Activated CD4-positive, alpha-beta T cell treated with anti-CD3 and anti-CD28 coated beads for 48 hours (primary cell): ENCODE measurements around the gene RPP40.
"Not testable (repeated sequence)": the region's sequence is repeated elsewhere in the genome, so short reads cannot be mapped to it uniquely, and the experiment has no call there.

Source experiments
- DNase-seq: peaks from one replicate; pipeline ENCODE4 v3.0.0-alpha.2; 2020

RPP40 gene

DNA sequence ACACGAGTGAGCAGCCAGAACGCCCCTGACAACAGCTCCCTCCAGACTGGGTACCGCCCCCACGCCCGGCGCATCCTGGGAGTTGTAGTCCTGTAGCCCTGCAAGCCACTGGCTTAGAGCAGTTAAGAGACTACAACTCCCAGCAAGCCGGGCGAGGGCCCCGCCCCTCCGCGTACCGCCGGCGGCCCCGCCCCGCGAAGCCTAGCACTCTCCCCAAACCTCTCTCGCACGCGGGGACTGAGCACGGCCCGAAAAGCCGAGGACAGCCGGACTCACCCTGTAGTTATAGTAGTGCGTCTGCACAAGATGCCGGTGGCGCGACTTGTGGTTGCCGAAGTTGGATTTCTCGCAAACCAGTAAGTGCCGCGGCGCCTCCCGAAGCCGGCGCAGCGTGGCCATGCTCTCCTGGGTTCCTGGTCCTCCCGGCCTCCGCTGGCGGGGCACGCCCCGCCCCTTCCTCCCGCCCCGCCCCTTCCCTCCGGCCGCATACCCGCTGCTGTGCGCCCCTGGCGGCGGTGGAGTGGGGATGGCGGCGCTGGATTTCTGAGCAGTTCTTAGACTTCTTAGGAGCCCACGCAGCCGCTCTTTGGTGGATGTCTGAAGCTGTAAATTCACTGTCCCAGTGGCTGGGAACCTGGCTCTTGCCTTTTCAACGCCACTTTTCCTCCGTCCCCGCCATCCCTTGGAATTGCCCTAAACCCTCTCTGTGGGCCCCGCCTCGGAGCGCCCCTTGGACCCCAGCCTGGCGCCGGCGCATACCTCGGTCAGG, at the start of gene RPP40:
RPP40 (minus strand) TSS at position 434 of the 769 bp plus-strand sequence; CDS start at position 399, 35 bp downstream.
- peak; percentile 99 for DNase-seq

DNA sequence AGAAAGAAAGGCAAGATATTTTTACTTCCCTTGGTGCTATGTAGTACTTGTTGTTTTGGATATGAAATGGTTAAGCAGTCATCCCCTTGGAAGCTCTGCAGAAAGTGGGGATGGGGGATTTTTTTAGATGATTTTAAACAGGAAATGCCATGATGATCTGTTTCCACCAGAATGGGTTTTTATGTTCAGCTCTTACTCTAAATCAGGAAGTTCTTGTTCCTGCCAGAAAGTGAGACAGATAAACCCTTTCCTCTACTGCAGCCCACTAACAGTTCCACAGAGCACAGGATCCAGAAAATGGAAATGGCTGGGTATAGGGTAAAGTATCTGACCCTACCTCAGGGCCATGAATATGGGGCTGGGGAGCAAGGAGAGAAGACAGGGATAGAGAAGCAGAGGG, 49.2 kb upstream of the RPP40 start:
- no peak for DNase-seq

DNA sequence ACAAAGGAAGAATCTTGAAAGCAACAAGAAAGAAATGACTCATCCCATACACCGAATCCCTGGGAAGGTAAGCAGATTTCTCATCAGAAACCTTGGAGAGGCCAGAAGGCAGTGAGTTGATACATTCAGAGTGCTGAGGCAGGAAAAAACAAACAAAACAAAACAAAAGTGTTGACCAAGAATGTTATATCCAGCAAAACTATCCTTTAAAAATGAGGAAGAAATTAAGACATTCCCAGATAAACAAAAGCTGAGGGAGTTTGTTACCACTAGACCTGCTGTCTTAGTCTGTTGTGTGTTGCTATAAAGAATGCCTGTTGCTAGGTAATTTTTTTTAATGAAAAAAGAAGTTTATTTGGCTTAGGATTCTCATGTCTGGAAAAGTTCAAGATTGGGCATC, 47.6 kb upstream of the RPP40 start:
- no peak for DNase-seq

GRCh38 chr6:5050009-5050408, 46.2 kb upstream of the RPP40 start:
- DNase-seq, result no peak

DNA sequence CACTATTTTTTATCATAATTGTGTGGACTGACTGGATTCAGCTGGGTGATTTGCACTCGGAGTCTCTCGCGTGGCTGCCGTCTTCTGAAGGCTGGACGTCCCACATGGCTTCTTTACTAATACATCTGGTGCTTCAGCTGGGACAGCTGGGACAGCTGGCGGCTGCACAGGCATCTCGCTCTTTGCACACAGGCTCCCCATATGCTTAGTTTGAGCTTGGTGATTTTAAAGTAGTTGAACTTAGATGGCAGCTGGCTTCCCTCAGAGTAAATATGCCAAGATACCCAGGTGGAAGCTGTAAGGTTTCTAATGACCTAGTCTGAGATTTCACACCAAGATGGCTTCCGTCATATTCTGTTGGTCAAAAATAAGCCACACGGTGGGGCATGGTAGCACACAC, 42.6 kb upstream of the RPP40 start:
- no peak for DNase-seq

GRCh38 chr6:5045416-5045815, 41.6 kb upstream of the RPP40 start:
- DNase-seq, result no peak

- DNase-seq, result no peak
Observed at GRCh38 chr6:5044866-5045265, 41.0 kb upstream of the RPP40 start.

DNA sequence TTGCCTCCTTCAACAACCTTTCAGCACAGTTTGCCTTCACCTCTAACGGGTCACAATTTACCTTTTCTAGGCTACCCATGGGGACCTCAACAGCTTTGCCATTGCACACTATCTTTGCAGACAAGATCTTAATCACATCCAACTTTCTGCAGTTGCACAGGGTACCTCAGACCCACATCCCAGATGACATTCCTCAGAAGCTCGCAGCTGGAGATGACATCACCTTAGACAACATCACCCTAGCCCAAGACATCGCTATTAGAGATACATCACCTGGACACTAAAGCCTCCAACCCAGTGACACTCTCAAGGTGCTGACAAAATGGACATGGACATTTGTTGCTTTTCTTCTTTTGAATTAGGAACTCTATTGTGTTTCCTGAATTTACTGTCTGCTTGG, 38.6 kb upstream of the RPP40 start:
- no peak for DNase-seq

DNA sequence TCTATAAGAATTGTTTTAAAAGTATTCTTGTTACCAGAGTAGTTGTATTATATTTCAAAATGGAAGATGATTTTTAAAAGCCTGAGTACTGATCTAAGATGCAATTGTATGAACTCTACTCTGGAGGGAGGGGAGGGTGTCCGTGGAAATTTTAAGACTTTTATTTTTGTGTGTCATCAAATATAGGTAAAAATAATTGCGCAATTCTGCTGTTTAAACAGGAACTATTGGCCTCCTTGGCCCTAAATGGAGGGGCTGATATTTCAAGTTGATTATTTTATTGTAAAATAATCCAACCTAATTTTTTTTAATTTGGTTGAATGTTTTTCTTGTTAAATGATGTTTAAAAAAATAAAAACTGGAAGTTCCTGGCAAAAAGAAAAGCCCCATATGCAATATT, 38.1 kb upstream of the RPP40 start:
- DNase-seq, result no peak

- DNase-seq, result no peak
Observed at GRCh38 chr6:5036269-5036668, 32.4 kb upstream of the RPP40 start.

- no peak for DNase-seq
Observed at GRCh38 chr6:5034736-5035135, 30.9 kb upstream of the RPP40 start.

DNA sequence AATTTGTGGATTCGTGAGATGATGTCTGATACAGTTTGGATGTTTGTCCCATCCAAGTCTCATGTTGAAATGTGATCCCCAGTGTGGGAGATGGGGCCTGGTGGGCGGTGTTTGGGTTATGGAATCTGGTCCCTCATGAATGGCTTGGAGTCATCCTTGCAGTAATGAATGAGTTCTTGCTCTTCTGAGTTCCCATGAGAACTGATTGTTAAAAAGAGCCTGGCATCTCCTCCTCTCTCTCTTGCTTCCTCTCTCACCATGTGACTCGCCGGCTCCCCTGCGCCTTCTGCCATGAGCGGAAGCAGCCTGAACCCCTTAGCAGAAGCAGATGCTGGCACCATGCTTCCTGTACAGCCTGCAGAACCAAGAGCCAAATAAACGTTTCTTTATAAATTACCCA, 30.5 kb upstream of the RPP40 start:
- DNase-seq, result no peak

- DNase-seq, result not testable (repeated sequence)
Observed at GRCh38 chr6:5033214-5033904, 29.5 kb upstream of the RPP40 start.

GRCh38 chr6:5032706-5033105, 28.9 kb upstream of the RPP40 start:
- DNase-seq, result not testable (repeated sequence)

DNA sequence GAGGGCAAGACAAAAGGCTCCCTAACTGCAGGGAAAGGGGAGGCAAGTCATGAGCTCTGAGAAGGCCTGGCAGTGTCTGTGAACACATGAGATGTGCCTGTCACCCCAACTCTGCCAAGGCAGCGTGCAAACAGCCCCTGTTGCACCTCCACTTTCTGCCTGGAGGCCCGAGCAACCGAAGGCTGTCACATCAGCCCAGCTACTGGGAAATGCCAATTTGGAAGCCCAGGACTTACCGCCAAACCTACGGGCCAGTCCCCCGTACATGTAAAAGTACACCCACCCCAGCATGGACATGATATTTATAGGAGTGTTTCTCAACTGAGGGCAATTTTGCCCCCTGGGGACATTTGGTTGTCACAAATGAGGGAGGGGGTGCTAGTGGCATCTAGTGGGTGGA, 27.3 kb upstream of the RPP40 start:
- no peak for DNase-seq

- peak; percentile 91 for DNase-seq
Observed at GRCh38 chr6:5030596-5031136, 26.8 kb upstream of the RPP40 start.

DNA sequence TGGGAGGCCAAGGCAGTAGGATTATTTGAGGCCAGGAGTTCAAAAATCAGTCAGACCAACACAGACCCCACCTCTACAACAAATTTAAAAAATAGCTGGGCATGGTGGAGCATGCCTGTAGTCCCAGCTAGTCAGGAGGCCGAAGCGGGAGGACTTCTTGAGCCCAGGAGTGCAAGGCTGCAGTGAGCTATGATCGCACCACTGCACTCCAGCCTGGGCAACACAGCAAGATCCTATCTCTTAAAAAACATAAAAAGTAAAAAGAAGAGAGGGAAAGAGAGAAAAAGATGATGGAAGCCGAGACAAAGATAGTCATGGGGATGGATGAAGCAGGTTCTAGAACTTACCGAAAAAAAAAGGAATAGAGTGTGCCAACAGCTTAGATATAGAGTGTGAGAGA, 25.8 kb upstream of the RPP40 start:
- no peak for DNase-seq

GRCh38 chr6:5028921-5029320, 25.1 kb upstream of the RPP40 start:
- no peak for DNase-seq

GRCh38 chr6:5028301-5028700, 24.5 kb upstream of the RPP40 start:
- no peak for DNase-seq

- no peak for DNase-seq
Observed at GRCh38 chr6:5025911-5026819, 22.3 kb upstream of the RPP40 start.

DNA sequence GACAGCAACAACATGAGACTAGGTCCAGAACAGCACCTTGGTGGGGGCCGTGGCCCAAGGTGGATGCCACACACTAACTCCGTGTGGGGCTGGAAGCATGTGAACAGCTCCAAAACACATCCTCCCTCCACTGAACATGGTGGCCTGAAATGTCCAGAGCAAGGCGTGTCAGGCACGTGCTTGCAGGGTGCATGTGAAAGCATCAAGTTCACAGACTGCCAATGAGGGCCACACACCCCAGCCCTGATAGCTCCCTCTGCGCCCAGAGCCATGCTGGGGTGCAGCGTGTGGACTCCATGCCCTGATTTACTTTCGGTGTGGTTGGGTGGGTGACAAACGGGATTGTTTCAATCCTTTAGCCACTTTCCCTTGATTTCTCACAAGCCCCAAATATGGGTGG, 20.1 kb upstream of the RPP40 start:
- DNase-seq, result no peak

- DNase-seq, result no peak
Observed at GRCh38 chr6:5020142-5020541, 16.3 kb upstream of the RPP40 start.

DNA sequence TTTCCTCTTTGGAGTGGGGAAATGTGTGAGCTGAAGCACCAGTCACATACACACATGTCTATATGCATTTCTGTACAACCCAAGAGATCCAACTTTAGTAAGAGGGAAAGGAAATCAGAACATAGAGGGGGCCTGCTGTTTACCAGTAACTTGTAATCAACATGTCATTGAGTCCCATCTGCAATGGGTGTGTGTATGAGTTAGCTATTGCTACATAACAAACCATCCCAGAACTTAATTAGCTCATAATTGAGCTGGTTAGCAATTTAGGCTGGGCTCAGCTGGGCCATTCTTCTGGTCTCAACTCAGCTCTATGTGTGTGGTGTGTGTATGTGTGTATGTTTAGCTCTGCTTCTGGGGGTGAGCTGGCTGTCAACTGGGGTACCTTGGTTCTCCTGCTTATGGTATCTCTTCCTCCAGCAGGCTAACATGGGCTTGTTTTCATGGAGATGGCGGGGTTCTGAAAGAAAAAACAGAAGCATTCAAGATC, 10.3 kb upstream of the RPP40 start:
- DNase-seq, result no peak
